CD14-positive monocyte (primary cell): Measurements from ENCODE around the gene R3HDM2. TPM values are rescaled to one million over a fixed set of nuclear protein-coding genes. Genes with fewer than 3 reads are reported as not detected.
A peak's percentile ranks its signal among the peaks of the same experiment; 100 is the strongest.

Experiments used
- DNase-seq, 3 donors: peaks; one replicate each; pipeline ENCODE4 v3.0.0-alpha.2; 2011 to 2022
- H2AFZ ChIP-seq: 2 replicates; pipeline ENCODE4 v1.6.0; 2012; ENCODE audit warnings: mild to moderate bottlenecking, low read depth, low read length, inconsistent platforms; ENCODE audit not compliant: insufficient read depth, poor library complexity, severe bottlenecking
- H3K27ac ChIP-seq, 2 donors: 1 replicate in 1 of 2; 2 replicates in 1 of 2; pipeline ENCODE4 v1.5.1; 2012 to 2013; ENCODE audit warnings: low read length in 2 of 2, control low read depth in 1 of 2, inconsistent platforms in 1 of 2, low read depth in 1 of 2, mild to moderate bottlenecking in 1 of 2
- H3K27me3 ChIP-seq, 2 donors: one replicate each; pipeline versions ENCODE4 v1.6.0 to v1.6.1; 2011 to 2013; ENCODE audit warnings: low read length in 2 of 2; ENCODE audit not compliant: control insufficient read depth in 2 of 2, insufficient read depth in 2 of 2
- H3K36me3 ChIP-seq, 2 donors: replicated peaks in 1 of 2; 1 replicate in 1 of 2; 2 replicates in 1 of 2; pipeline versions ENCODE4 v1.5.1 to v1.6.1; 2012 to 2013; ENCODE audit warnings: low read length in 2 of 2, control low read depth in 1 of 2, inconsistent platforms in 1 of 2, mild to moderate bottlenecking in 1 of 2; ENCODE audit not compliant: insufficient read depth in 2 of 2, control insufficient read depth in 1 of 2
- H3K4me1 ChIP-seq, 2 donors: 1 replicate in 1 of 2; 2 replicates in 1 of 2; pipeline versions ENCODE4 v1.5.1 to v1.6.1; 2012 to 2013; ENCODE audit warnings: low read length in 2 of 2, control low read depth in 1 of 2, inconsistent platforms in 1 of 2, mild to moderate bottlenecking in 1 of 2, moderate library complexity in 1 of 2; ENCODE audit not compliant: insufficient read depth in 2 of 2, control insufficient read depth in 1 of 2
- H3K4me2 ChIP-seq: replicated peaks from 2 replicates; pipeline ENCODE3; 2012; ENCODE audit warnings: low read length, moderate library complexity, mild to moderate bottlenecking; ENCODE audit not compliant: poor library complexity, severe bottlenecking; ENCODE audit errors: extremely low read depth
- H3K4me3 ChIP-seq, 3 experiments: fragments of 200-600 bp in 1 of 3; sonication (generic) in 1 of 3; replicated peaks in 1 of 3; 1 replicate in 2 of 3; 2 replicates in 1 of 3; pipeline ENCODE4 v1.5.1; 2011 to 2013; ENCODE audit warnings: low read length in 3 of 3, mild to moderate bottlenecking in 3 of 3, control low read depth in 2 of 3, low read depth in 2 of 3, inconsistent platforms in 1 of 3, moderate library complexity in 1 of 3
- H3K79me2 ChIP-seq: 2 replicates; pipeline ENCODE4 v1.6.0; 2012; ENCODE audit warnings: mild to moderate bottlenecking, control low read depth, inconsistent platforms, low read length, moderate library complexity; ENCODE audit not compliant: insufficient read depth
- H3K9ac ChIP-seq: 2 replicates; pipeline ENCODE4 v1.6.0; 2017; ENCODE audit warnings: low read length, mild to moderate bottlenecking; ENCODE audit not compliant: insufficient read depth, poor library complexity, severe bottlenecking
- H3K9me3 ChIP-seq, 2 donors: replicated peaks in 1 of 2; 1 replicate in 1 of 2; 2 replicates in 1 of 2; pipeline versions ENCODE4 v1.5.1 to v1.6.1; 2012 to 2013; ENCODE audit warnings: low read length in 2 of 2, control low read depth in 1 of 2; ENCODE audit not compliant: control insufficient read depth in 1 of 2, insufficient read depth in 1 of 2
- H4K20me1 ChIP-seq: 2 replicates; pipeline ENCODE4 v1.6.0; 2012; ENCODE audit warnings: mild to moderate bottlenecking, low read length, control low read depth, moderate library complexity; ENCODE audit not compliant: insufficient read depth
- H3K27ac Mint-ChIP-seq, 7 donors: one replicate each; pipeline ENCODE4 v1.8.0; 2020; ENCODE audit warnings: mild to moderate bottlenecking in 7 of 7, mixed read lengths in 7 of 7, moderate library complexity in 6 of 7, inconsistent platforms in 2 of 7
- H3K27me3 Mint-ChIP-seq, 3 donors: one replicate each; pipeline ENCODE4 v1.8.0; 2021 to 2022; ENCODE audit warnings: low read depth in 3 of 3, mild to moderate bottlenecking in 3 of 3, mixed read lengths in 3 of 3, moderate library complexity in 3 of 3, inconsistent platforms in 1 of 3
- H3K36me3 Mint-ChIP-seq, 2 donors: one replicate each; pipeline ENCODE4 v1.8.0; 2020; ENCODE audit warnings: mixed read lengths in 2 of 2, inconsistent platforms in 1 of 2, mild to moderate bottlenecking in 1 of 2
- H3K4me1 Mint-ChIP-seq: one replicate; pipeline ENCODE4 v1.8.0; 2020; ENCODE audit warnings: mild to moderate bottlenecking, mixed read lengths
- H3K4me3 Mint-ChIP-seq, 2 donors: one replicate each; pipeline ENCODE4 v1.8.0; 2020; ENCODE audit warnings: mild to moderate bottlenecking in 2 of 2, mixed read lengths in 2 of 2, moderate library complexity in 1 of 2
- H3K9me3 Mint-ChIP-seq, 7 donors: one replicate each; pipeline ENCODE4 v1.8.0; 2020 to 2022; ENCODE audit warnings: mixed read lengths in 7 of 7, mild to moderate bottlenecking in 6 of 7, moderate library complexity in 6 of 7, inconsistent platforms in 2 of 7
- CTCF ChIP-seq: fragments of 200-600 bp; IDR thresholded peaks from one replicate; pipeline ENCODE4 v1.8.0; 2022; ENCODE audit warnings: antibody characterized with exemption, mild to moderate bottlenecking
- WGBS: methylation state at CpG from one replicate; pipeline ENCODE4 v1.1.5; 2013; ENCODE audit warnings: missing lambda C conversion rate; ENCODE audit not compliant: insufficient coverage; 5-methylcytosine and 5-hydroxymethylcytosine counted together
- intact Hi-C, 2 donors: fragments of 100-400 bp; cut with micrococcal nuclease; formaldehyde crosslinking; loops; one replicate each; pipeline versions ENCODE4 v1.15.0 to v1.15.1; 2023
- polyA plus RNA-seq, 3 donors: library from polyadenylated mRNA; depleted of rRNA in 1 of 3; unstranded in 2 of 3; stranded (reverse) in 1 of 3; fragments of 300-500 nt in 2 of 3; fragments of >200 nt in 1 of 3; fragmentation: Illumina TruSeq in 2 of 3; gene quantifications; 1 replicate in 2 of 3; 2 replicates in 1 of 3; pipeline ENCODE4 v1.2.3, GENCODE V29; 2012 to 2021

Gene R3HDM2
- polyA plus RNA-seq, 3 donors: 4.2 to 69.4 (median 7.3) TPM

GRCh38 chr12:57273516-57273915 lies 157.3 kb downstream of the R3HDM2 start:
- Histone ChIP-seq H3K9ac (no peak overlapping the region), H3K4me3 (no peak overlapping the region), H4K20me1 (no peaks in the 10 kb centered on the region), H3K36me3 (peaks cover 63 to 90% of the 10 kb centered on the region in 2 donors), H3K4me2 (no peak overlapping the region), H3K79me2 (no peaks in the 10 kb centered on the region), H2AFZ (no peak overlapping the region), H3K9me3 (no peaks in the 10 kb centered on the region), H3K4me1 (peaks cover 1 to 3% of the 10 kb centered on the region in 2 donors), H3K27ac (no peak overlapping the region), H3K27me3 (no peaks in the 10 kb centered on the region)
- H3K4me1 Mint-ChIP-seq: peaks cover 6% of the 10 kb centered on the region
- H3K27ac Mint-ChIP-seq: no peak overlapping the region
- peaks cover 84 to 97% of the 10 kb centered on the region in 2 donors for H3K36me3 Mint-ChIP-seq
- no peaks in the 10 kb centered on the region for H3K9me3 Mint-ChIP-seq
- TF ChIP-seq CTCF: no peak
- DNase-seq: no peak
- intact Hi-C loops: no loop called here
- H3K27me3 Mint-ChIP-seq: no peaks in the 10 kb centered on the region
- H3K4me3 Mint-ChIP-seq: no peak overlapping the region

DNA sequence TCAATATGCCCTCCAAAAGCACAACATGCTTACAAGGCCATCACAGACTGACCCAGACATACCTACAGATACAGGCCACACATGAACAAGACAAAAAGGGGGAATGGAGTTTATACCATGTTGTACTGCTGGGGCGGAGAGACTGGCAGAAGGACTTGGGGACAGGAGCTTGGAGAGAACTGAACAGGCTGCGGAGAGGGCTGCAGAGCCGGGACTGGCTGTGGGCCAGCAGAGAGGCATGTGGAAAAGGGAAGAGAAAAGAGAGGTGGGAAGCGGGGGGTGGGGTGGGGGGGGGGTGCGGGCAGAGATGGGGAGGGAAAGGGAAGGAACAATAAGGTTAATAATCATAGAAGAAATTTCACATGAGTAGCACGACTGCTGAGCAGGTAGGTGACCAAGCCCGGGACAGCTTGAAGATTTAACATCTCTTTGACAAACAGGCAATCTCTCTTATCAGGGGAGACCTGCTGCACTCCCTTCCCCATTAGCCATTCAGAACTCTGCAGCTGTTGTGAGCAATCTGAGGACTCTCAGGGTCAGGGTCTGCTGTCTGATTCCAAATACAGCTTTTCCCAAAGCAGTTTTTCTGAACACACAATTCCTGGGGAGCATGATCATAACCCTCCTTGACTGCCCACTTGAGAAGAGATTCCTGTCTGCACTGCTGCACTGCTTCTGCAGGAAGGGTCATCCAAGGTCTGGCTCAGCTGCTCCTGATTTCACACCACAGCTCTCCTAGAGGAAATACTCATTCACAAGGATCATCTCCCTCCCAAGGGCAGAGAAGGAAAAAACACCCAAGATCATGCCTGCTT lies 158.3 kb downstream of the R3HDM2 start:
- Mint-ChIP-seq H3K27ac (peak overlapping the region in 2 of 7 donors; percentile 3 to 78), H3K9me3 (no peaks in the 10 kb centered on the region), H3K27me3 (no peaks in the 10 kb centered on the region), H3K4me3 (no peak overlapping the region), H3K4me1 (peaks cover 13% of the 10 kb centered on the region), H3K36me3 (peaks cover 81 to 95% of the 10 kb centered on the region in 2 donors)
- DNase-seq: no peak
- WGBS: 83% methylated on average over 1 of the region's 7 CpGs
- Histone ChIP-seq H3K27ac (no peak overlapping the region), H3K27me3 (no peaks in the 10 kb centered on the region), H3K79me2 (no peaks in the 10 kb centered on the region), H2AFZ (no peak overlapping the region), H3K36me3 (peaks cover 58 to 90% of the 10 kb centered on the region in 2 donors), H3K9ac (no peak overlapping the region), H3K4me1 (peaks cover 8 to 11% of the 10 kb centered on the region in 2 donors), H3K9me3 (no peaks in the 10 kb centered on the region), H3K4me2 (no peak overlapping the region), H3K4me3 (no peak overlapping the region), H4K20me1 (no peaks in the 10 kb centered on the region)
- intact Hi-C loops: no loop called here
- no peak for TF ChIP-seq CTCF
